Left ventricle myocardium inferior (tissue), 1 donor: ENCODE results near the gene HNRNPA3. TPM values are rescaled to one million over a fixed set of nuclear protein-coding genes. Genes with fewer than 3 reads are reported as not detected.

Experiments
- DNase-seq: peaks from one replicate; pipeline ENCODE4 v3.0.0-alpha.2; 2020
- H3K27ac ChIP-seq: fragments of 200-600 bp; replicated peaks from 2 replicates; pipeline ENCODE4 v1.8.0; 2021
- H3K27me3 ChIP-seq: fragments of 200-600 bp; 2 replicates; pipeline ENCODE4 v1.8.0; 2021; ENCODE audit warnings: low read depth
- H3K36me3 ChIP-seq: fragments of 200-600 bp; 2 replicates; pipeline ENCODE4 v1.8.0; 2021
- H3K4me1 ChIP-seq: fragments of 200-600 bp; 2 replicates; pipeline ENCODE4 v1.8.0; 2021
- H3K4me3 ChIP-seq: fragments of 200-600 bp; 2 replicates; pipeline ENCODE4 v1.8.0; 2021; ENCODE audit warnings: mild to moderate bottlenecking, moderate library complexity
- H3K9me3 ChIP-seq: fragments of 200-600 bp; replicated peaks from 2 replicates; pipeline ENCODE4 v1.8.0; 2021
- CTCF ChIP-seq: fragments of 200-600 bp; IDR thresholded peaks from 2 replicates; pipeline ENCODE4 v1.8.0; 2021; ENCODE audit warnings: antibody characterized with exemption, mild to moderate bottlenecking, borderline replicate concordance
- intact Hi-C: fragments of 100-400 bp; cut with micrococcal nuclease; formaldehyde crosslinking; loops from one replicate; pipeline ENCODE4 v1.11.0; 2022
- total RNA-seq: library from RNA; stranded (reverse); fragmentation: NEBNext Ultra II Directional; extraction: Animal tissue kit (Norgen Biotek cat#: 25700); gene quantifications from one replicate; pipeline ENCODE4 v1.2.1, GENCODE V29; 2021
- donor health status: DM: no; HTN: yes; CAD: no; lungs with severe emphysema.

HNRNPA3 gene
- total RNA-seq, 1 donor from 2014 or later = 73.2 TPM

GRCh38 chr2:177165721-177166711 lies 46.6 kb upstream of the HNRNPA3 start:
- Histone ChIP-seq H3K27me3 (no peaks in the 10 kb centered on the region), H3K9me3 (no peaks in the 10 kb centered on the region), H3K4me3 (peak overlapping the region; percentile 62), H3K4me1 (peaks cover 38% of the 10 kb centered on the region), H3K27ac (peak overlapping the region; percentile 87), H3K36me3 (no peaks in the 10 kb centered on the region)
- DNase-seq = no peak
- intact Hi-C loops = loop anchor here (2.0 to 10.0 kb wide), 4 partner anchors 99 to 589 kb away; partner anchors contain the start of gene NFE2L2
- TF ChIP-seq CTCF = no peak

DNA sequence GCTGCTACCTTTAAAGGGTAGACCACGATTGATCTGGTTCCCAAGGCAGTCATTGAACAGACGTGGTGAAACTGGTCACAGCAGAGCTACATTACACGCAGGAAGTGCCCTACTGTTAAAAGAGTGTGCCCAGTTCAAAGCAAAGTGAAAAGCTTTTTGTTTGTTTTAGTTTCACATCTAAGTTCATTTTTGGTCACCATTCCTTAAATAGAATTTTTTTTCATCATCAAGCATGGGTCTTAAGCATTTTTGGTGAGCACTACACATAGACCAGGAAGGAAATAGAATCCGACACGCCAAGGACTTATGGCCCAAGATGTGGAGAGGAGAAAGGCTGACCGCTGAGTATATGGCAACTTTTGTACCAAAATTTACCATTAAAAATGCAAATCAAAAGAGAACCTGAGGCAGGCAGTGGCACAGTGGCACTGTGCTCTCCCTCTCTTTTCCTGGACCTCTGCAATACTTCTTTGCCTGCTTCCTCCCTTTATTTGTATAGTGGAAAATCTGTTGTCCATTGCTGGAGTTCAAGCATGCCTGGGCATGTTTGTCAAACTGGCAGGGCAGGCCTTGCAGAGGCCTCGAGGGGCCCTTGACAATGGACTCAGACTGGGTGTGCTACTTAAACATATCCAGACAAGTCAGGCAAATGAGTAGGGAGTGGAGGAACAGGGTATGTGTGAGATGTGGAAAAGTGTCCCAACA lies 42.6 kb upstream of the HNRNPA3 start:
- H3K27ac ChIP-seq = no peak overlapping the region
- no peaks in the 10 kb centered on the region for H3K9me3 ChIP-seq
- H3K4me1 ChIP-seq = peaks cover 44% of the 10 kb centered on the region

GRCh38 chr2:177171418-177171865 lies 41.2 kb upstream of the HNRNPA3 start:
- intact Hi-C loops = no loop called here
- Histone ChIP-seq H3K9me3 (no peaks in the 10 kb centered on the region), H3K4me1 (peaks cover 32% of the 10 kb centered on the region), H3K4me3 (no peak overlapping the region), H3K27ac (peak overlapping the region; percentile 21), H3K27me3 (no peaks in the 10 kb centered on the region), H3K36me3 (no peaks in the 10 kb centered on the region)
- TF ChIP-seq CTCF = no peak
- DNase-seq = no peak

More for the DNA sequence above, 42.6 kb upstream of the HNRNPA3 start:
- TF ChIP-seq CTCF = no peak
- no peaks in the 10 kb centered on the region for H3K36me3 ChIP-seq
- no peaks in the 10 kb centered on the region for H3K27me3 ChIP-seq
- intact Hi-C loops = loop anchor here (10.0 kb wide), 3 partner anchors 95 to 585 kb away; partner anchors contain the start of gene NFE2L2
- no peak overlapping the region for H3K4me3 ChIP-seq
- no peak for DNase-seq

DNA sequence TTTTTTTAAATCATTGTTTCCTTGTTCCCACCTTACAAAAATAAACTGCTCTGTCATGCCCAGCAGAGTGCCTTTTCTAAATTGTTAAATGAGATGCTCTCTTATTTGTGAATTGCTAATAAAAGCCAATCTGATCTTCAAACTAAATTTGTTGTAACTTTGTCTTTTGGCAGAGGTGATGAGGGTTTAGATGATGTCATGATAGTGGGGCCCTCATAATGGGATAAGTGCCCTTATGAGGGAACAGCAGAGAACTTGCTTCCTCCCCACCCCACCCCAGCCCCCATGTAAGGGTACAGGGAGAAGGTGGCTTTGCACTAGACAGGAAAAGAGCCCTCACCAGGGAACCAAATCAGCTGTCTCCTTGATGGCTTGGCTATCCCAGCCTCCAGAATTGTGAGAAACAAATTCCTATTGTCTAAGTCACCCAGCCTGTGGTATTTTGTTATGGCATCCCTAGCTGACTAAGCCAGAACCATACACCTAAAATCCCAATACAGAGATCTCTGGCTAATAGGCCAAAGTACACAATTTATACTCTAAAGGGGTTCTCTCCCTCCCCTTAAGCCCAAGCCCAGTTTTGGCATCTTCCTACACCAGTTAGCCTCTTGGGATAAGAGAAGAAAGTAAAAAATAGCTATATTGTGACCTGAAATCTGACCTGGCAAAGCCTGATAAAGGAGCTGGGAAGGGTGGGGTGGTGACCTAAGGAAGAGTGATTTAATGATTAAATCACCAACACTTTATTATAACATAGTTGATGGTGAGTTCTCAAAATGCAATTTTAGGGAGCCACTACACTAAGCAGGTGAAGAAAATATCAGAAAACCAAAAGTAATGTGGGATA lies 40.3 kb upstream of the HNRNPA3 start:
- TF ChIP-seq CTCF = no peak
- H3K27ac ChIP-seq = no peak overlapping the region

GRCh38 chr2:177174486-177174885 lies 38.1 kb upstream of the HNRNPA3 start:
- no peak overlapping the region for H3K4me3 ChIP-seq
- peaks cover 24% of the 10 kb centered on the region for H3K4me1 ChIP-seq
- H3K36me3 ChIP-seq = no peaks in the 10 kb centered on the region
- TF ChIP-seq CTCF = no peak
- intact Hi-C loops = no loop called here
- H3K9me3 ChIP-seq = no peaks in the 10 kb centered on the region
- H3K27ac ChIP-seq = no peak overlapping the region
- no peak for DNase-seq
- no peaks in the 10 kb centered on the region for H3K27me3 ChIP-seq

More for the DNA sequence above, 40.3 kb upstream of the HNRNPA3 start:
- intact Hi-C loops = no loop called here
- H3K4me1 ChIP-seq = peaks cover 31% of the 10 kb centered on the region
- no peaks in the 10 kb centered on the region for H3K9me3 ChIP-seq
- H3K4me3 ChIP-seq = no peak overlapping the region
- no peak for DNase-seq
- H3K36me3 ChIP-seq = no peaks in the 10 kb centered on the region
- no peaks in the 10 kb centered on the region for H3K27me3 ChIP-seq
